ENCODE results near the gene ZDHHC13. TPM values are rescaled to one million over a fixed set of nuclear protein-coding genes. Genes with fewer than 3 reads are reported as not detected.

Gene ZDHHC13
- total RNA-seq, 2 donors from 2014 or later: 26.0 to 29.6 TPM

- Mint-ChIP-seq H3K27ac (no peak overlapping the region), H3K36me3 (ENCODE audit: low read depth) (peaks cover 14% of the 10 kb centered on the region), H3K4me3 (no peak overlapping the region), H3K27me3 (ENCODE audit: insufficient read depth) (peaks cover 93% of the 10 kb centered on the region), H3K4me1 (peaks cover 10% of the 10 kb centered on the region), H3K9me3 (peaks cover 16% of the 10 kb centered on the region)
- Histone ChIP-seq H3K27ac (ENCODE audit: low read depth, low read length) (no peak overlapping the region), H3K4me3 (ENCODE audit: low read length) (no peak overlapping the region), H3K9ac (ENCODE audit: extremely low read depth, low read length, poor library complexity, severe bottlenecking) (no peak overlapping the region), H3K27me3 (ENCODE audit: control insufficient read depth, insufficient read depth, low read length, poor library complexity, severe bottlenecking) (peaks cover 95% of the 10 kb centered on the region), H3K36me3 (ENCODE audit: control insufficient read depth, insufficient read depth, low read length) (peaks cover 9% of the 10 kb centered on the region), H3K4me1 (ENCODE audit: control insufficient read depth, insufficient read depth, low read length) (no peaks in the 10 kb centered on the region), H3K9me3 (ENCODE audit: control insufficient read depth, low read length) (peaks cover 20% of the 10 kb centered on the region)
- no peak for DNase-seq
- TF ChIP-seq, protein P1, sequence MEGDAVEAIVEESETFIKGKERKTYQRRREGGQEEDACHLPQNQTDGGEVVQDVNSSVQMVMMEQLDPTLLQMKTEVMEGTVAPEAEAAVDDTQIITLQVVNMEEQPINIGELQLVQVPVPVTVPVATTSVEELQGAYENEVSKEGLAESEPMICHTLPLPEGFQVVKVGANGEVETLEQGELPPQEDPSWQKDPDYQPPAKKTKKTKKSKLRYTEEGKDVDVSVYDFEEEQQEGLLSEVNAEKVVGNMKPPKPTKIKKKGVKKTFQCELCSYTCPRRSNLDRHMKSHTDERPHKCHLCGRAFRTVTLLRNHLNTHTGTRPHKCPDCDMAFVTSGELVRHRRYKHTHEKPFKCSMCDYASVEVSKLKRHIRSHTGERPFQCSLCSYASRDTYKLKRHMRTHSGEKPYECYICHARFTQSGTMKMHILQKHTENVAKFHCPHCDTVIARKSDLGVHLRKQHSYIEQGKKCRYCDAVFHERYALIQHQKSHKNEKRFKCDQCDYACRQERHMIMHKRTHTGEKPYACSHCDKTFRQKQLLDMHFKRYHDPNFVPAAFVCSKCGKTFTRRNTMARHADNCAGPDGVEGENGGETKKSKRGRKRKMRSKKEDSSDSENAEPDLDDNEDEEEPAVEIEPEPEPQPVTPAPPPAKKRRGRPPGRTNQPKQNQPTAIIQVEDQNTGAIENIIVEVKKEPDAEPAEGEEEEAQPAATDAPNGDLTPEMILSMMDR (conservative IDR thresholded peaks at IDR 0.05): no peak
- WGBS, 2 experiments (ENCODE audit: insufficient coverage in 1 of 2, insufficient read length in 1 of 2): 92 to 95% methylated on average over 12 to 14 of the region's 15 CpGs
Measured at GRCh38 chr11:19218786-19219460, 102.0 kb downstream of the ZDHHC13 start.

- Histone ChIP-seq H3K4me3 (ENCODE audit: low read length) (no peak overlapping the region), H3K27me3 (ENCODE audit: control insufficient read depth, insufficient read depth, low read length, poor library complexity, severe bottlenecking) (peaks cover 95% of the 10 kb centered on the region), H3K9me3 (ENCODE audit: control insufficient read depth, low read length) (peaks cover 24% of the 10 kb centered on the region), H3K4me1 (ENCODE audit: control insufficient read depth, insufficient read depth, low read length) (no peaks in the 10 kb centered on the region), H3K36me3 (ENCODE audit: control insufficient read depth, insufficient read depth, low read length) (peaks cover 16% of the 10 kb centered on the region), H3K27ac (ENCODE audit: low read depth, low read length) (no peak overlapping the region), H3K9ac (ENCODE audit: extremely low read depth, low read length, poor library complexity, severe bottlenecking) (no peak overlapping the region)
- Mint-ChIP-seq H3K4me3 (no peak overlapping the region), H3K36me3 (ENCODE audit: low read depth) (peaks cover 32% of the 10 kb centered on the region), H3K27ac (no peak overlapping the region), H3K27me3 (ENCODE audit: insufficient read depth) (peaks cover 93% of the 10 kb centered on the region), H3K9me3 (peaks cover 16% of the 10 kb centered on the region), H3K4me1 (peaks cover 10% of the 10 kb centered on the region)
- TF ChIP-seq, protein P1 (conservative IDR thresholded peaks at IDR 0.05): no peak
- 72 to 90% methylated on average over 3 of the region's 3 CpGs for WGBS, 2 experiments (ENCODE audit: insufficient coverage in 1 of 2, insufficient read length in 1 of 2)
- DNase-seq: no peak
Measured at GRCh38 chr11:19220903-19221724, 104.1 kb downstream of the ZDHHC13 start.

GRCh38 chr11:19225123-19225522 is 108.2 kb downstream of the ZDHHC13 start:
- peaks cover 63% of the 10 kb centered on the region for H3K27me3 Mint-ChIP-seq (ENCODE audit: insufficient read depth)
- WGBS, 2 experiments (ENCODE audit: insufficient coverage in 1 of 2, insufficient read length in 1 of 2): 96 to 97% methylated on average over 6 of the region's 6 CpGs

More at GRCh38 chr11:19225123-19225522, 108.2 kb downstream of the ZDHHC13 start:
- Histone ChIP-seq H3K9me3 (ENCODE audit: control insufficient read depth, low read length) (peaks cover 24% of the 10 kb centered on the region), H3K27ac (ENCODE audit: low read depth, low read length) (no peak overlapping the region), H3K9ac (ENCODE audit: extremely low read depth, low read length, poor library complexity, severe bottlenecking) (no peak overlapping the region), H3K36me3 (ENCODE audit: control insufficient read depth, insufficient read depth, low read length) (peaks cover 28% of the 10 kb centered on the region), H3K4me3 (ENCODE audit: low read length) (no peak overlapping the region), H3K4me1 (ENCODE audit: control insufficient read depth, insufficient read depth, low read length) (no peaks in the 10 kb centered on the region), H3K27me3 (ENCODE audit: control insufficient read depth, insufficient read depth, low read length, poor library complexity, severe bottlenecking) (peaks cover 84% of the 10 kb centered on the region)
- no peak for DNase-seq
- H3K9me3 Mint-ChIP-seq: peaks cover 16% of the 10 kb centered on the region
- peaks cover 10% of the 10 kb centered on the region for H3K4me1 Mint-ChIP-seq
- no peak overlapping the region for H3K27ac Mint-ChIP-seq
- TF ChIP-seq, protein P1 (conservative IDR thresholded peaks at IDR 0.05): no peak
- peaks cover 48% of the 10 kb centered on the region for H3K36me3 Mint-ChIP-seq (ENCODE audit: low read depth)
- H3K4me3 Mint-ChIP-seq: no peak overlapping the region
